H9 (cell line): ENCODE measurements around the gene AMBRA1. TPM values are rescaled to one million over a fixed set of nuclear protein-coding genes. Genes with fewer than 3 reads are reported as not detected.

Source experiments
- DNase-seq: peaks from one replicate; pipeline ENCODE4 v3.0.0-alpha.2; 2017
- H2AFZ ChIP-seq: one replicate; pipeline ENCODE4 v1.6.1; 2013; ENCODE audit warnings: mild to moderate bottlenecking, low read length, control low read depth, moderate library complexity
- H2AK5ac ChIP-seq: 2 replicates; pipeline ENCODE4 v1.6.1; 2013; ENCODE audit warnings: low read length, control low read depth, mixed read lengths; ENCODE audit not compliant: insufficient read length
- H2BK120ac ChIP-seq: one replicate; pipeline ENCODE4 v1.6.1; 2013; ENCODE audit warnings: low read depth, mild to moderate bottlenecking, low read length, control low read depth, inconsistent platforms; ENCODE audit not compliant: poor library complexity, severe bottlenecking
- H2BK12ac ChIP-seq: 2 replicates; pipeline ENCODE4 v1.6.1; 2013; ENCODE audit warnings: low read length, control low read depth, mixed read lengths, low read depth; ENCODE audit not compliant: insufficient read length
- H2BK15ac ChIP-seq: 2 replicates; pipeline ENCODE4 v1.6.1; 2013; ENCODE audit warnings: low read depth, low read length, control low read depth
- H2BK20ac ChIP-seq: one replicate; pipeline ENCODE4 v1.6.1; 2013; ENCODE audit warnings: low read depth, mild to moderate bottlenecking, low read length, control low read depth, inconsistent platforms; ENCODE audit not compliant: poor library complexity, severe bottlenecking
- H2BK5ac ChIP-seq: 2 replicates; pipeline ENCODE4 v1.6.1; 2013; ENCODE audit warnings: low read length, control low read depth, mixed read lengths; ENCODE audit not compliant: insufficient read length
- H3K14ac ChIP-seq: 2 replicates; pipeline ENCODE4 v1.6.1; 2013; ENCODE audit warnings: low read length, control low read depth; ENCODE audit not compliant: insufficient read depth
- H3K18ac ChIP-seq: 2 replicates; pipeline ENCODE4 v1.6.1; 2013; ENCODE audit warnings: low read depth, mild to moderate bottlenecking, mixed read lengths, low read length, control low read depth; ENCODE audit not compliant: insufficient read length
- H3K23ac ChIP-seq: 2 replicates; pipeline ENCODE4 v1.6.1; 2013; ENCODE audit warnings: low read length, control low read depth, mixed read lengths, low read depth; ENCODE audit not compliant: insufficient read length
- H3K23me2 ChIP-seq: 2 replicates; pipeline ENCODE4 v1.6.1; 2013; ENCODE audit warnings: low read depth, mild to moderate bottlenecking, mixed read lengths, low read length, control low read depth; ENCODE audit not compliant: insufficient read length, poor library complexity, severe bottlenecking
- H3K27ac ChIP-seq: 2 replicates; pipeline ENCODE4 v1.5.1; 2013; ENCODE audit warnings: low read length, control low read depth, mixed read lengths, low read depth; ENCODE audit not compliant: insufficient read length
- H3K27me3 ChIP-seq: 2 replicates; pipeline ENCODE4 v1.6.1; 2013; ENCODE audit warnings: low read length, control low read depth, inconsistent platforms; ENCODE audit not compliant: insufficient read depth
- H3K4ac ChIP-seq: 2 replicates; pipeline ENCODE4 v1.6.1; 2013; ENCODE audit warnings: low read depth, mild to moderate bottlenecking, control low read depth, inconsistent platforms, low read length, moderate library complexity
- H3K4me1 ChIP-seq: 2 replicates; pipeline ENCODE4 v1.6.1; 2013; ENCODE audit warnings: low read length, control low read depth, inconsistent platforms; ENCODE audit not compliant: insufficient read depth
- H3K4me2 ChIP-seq: 2 replicates; pipeline ENCODE4 v1.6.1; 2013; ENCODE audit warnings: low read length, control low read depth, mixed read lengths; ENCODE audit not compliant: insufficient read length, insufficient read depth
- H3K56ac ChIP-seq: 2 replicates; pipeline ENCODE4 v1.6.1; 2013; ENCODE audit warnings: low read depth, mild to moderate bottlenecking, mixed read lengths, low read length, control low read depth; ENCODE audit not compliant: insufficient read length
- H3K79me1 ChIP-seq: 2 replicates; pipeline ENCODE4 v1.6.1; 2013; ENCODE audit warnings: low read depth, mild to moderate bottlenecking, moderate library complexity, low read length, control low read depth, inconsistent platforms; ENCODE audit not compliant: insufficient read depth, poor library complexity, severe bottlenecking
- H3K79me2 ChIP-seq: 2 replicates; pipeline ENCODE4 v1.6.1; 2013; ENCODE audit warnings: low read length, control low read depth, inconsistent platforms; ENCODE audit not compliant: insufficient read depth
- H3K9ac ChIP-seq: 2 replicates; pipeline ENCODE4 v1.6.1; 2013; ENCODE audit warnings: low read length, control low read depth, mixed read lengths; ENCODE audit not compliant: insufficient read length; ENCODE audit errors: extremely low read depth
- H3K9me3 ChIP-seq: one replicate; pipeline ENCODE4 v1.6.1; 2013; ENCODE audit warnings: low read depth, low read length, inconsistent platforms; ENCODE audit not compliant: control insufficient read depth
- H3T11ph ChIP-seq: one replicate; pipeline ENCODE4 v1.6.1; 2013; ENCODE audit warnings: mild to moderate bottlenecking, low read length, control low read depth, inconsistent platforms
- H4K20me1 ChIP-seq: one replicate; pipeline ENCODE4 v1.6.1; 2013; ENCODE audit not compliant: control insufficient read depth, insufficient read length, insufficient read depth
- H4K5ac ChIP-seq: 2 replicates; pipeline ENCODE4 v1.6.1; 2013; ENCODE audit warnings: low read depth, mild to moderate bottlenecking, mixed read lengths, low read length, control low read depth; ENCODE audit not compliant: insufficient read length
- H4K8ac ChIP-seq: replicated peaks from 2 replicates; pipeline ENCODE4 v1.6.1; 2013; ENCODE audit warnings: low read length, control low read depth, mixed read lengths, low read depth; ENCODE audit not compliant: insufficient read length
- H4K91ac ChIP-seq: 2 replicates; pipeline ENCODE4 v1.6.1; 2013; ENCODE audit warnings: low read depth, mild to moderate bottlenecking, moderate library complexity, mixed read lengths, low read length, control low read depth; ENCODE audit not compliant: insufficient read length
- H3K27ac Mint-ChIP-seq, 3 experiments: 2 replicates in 2 of 3; 3 replicates in 1 of 3; pipeline ENCODE4 v1.8.0; 2020 to 2021; ENCODE audit warnings: mixed read lengths in 3 of 3, mild to moderate bottlenecking in 1 of 3, moderate library complexity in 1 of 3
- H3K27me3 Mint-ChIP-seq: 2 replicates; pipeline ENCODE4 v1.8.0; 2021; ENCODE audit warnings: low read depth, mild to moderate bottlenecking, moderate library complexity, mixed read lengths
- H3K36me3 Mint-ChIP-seq, 3 experiments: 2 replicates in 2 of 3; 3 replicates in 1 of 3; pipeline ENCODE4 v1.8.0; 2020 to 2021; ENCODE audit warnings: low read depth in 3 of 3, mixed read lengths in 3 of 3; ENCODE audit not compliant: insufficient read depth in 1 of 3
- H3K4me1 Mint-ChIP-seq, 2 experiments: 2 replicates each; pipeline ENCODE4 v1.8.0; 2020; ENCODE audit warnings: mixed read lengths in 2 of 2
- H3K4me3 Mint-ChIP-seq, 2 experiments: 2 replicates in 1 of 2; 3 replicates in 1 of 2; pipeline ENCODE4 v1.8.0; 2020 to 2021; ENCODE audit warnings: mild to moderate bottlenecking in 2 of 2, mixed read lengths in 2 of 2, moderate library complexity in 1 of 2
- H3K9me3 Mint-ChIP-seq, 2 experiments: 2 replicates in 1 of 2; 3 replicates in 1 of 2; pipeline ENCODE4 v1.8.0; 2020; ENCODE audit warnings: mild to moderate bottlenecking in 2 of 2, mixed read lengths in 2 of 2, moderate library complexity in 1 of 2
- WGBS: extraction: QIAGEN DNeasy Blood & Tissue Kit; methylation state at CpG from one replicate; pipeline ENCODE4 v1.1.7; 2013; ENCODE audit warnings: missing lambda C conversion rate, low lambda C conversion rate, mixed read lengths; ENCODE audit not compliant: insufficient read length; ENCODE audit errors: extremely low coverage; 5-methylcytosine and 5-hydroxymethylcytosine counted together
- total RNA-seq: library from RNA; stranded (reverse); gene quantifications from 2 replicates; pipeline ENCODE4 v1.2.1, GENCODE V29; 2021
- TF ChIP-seq, protein P1 (sequence below): fragments of 200-600 bp; sonication (generic); conservative IDR thresholded peaks from 3 replicates; pipeline ENCODE4 v1.8.0; 2021; ENCODE audit warnings: antibody characterized with exemption, mild to moderate bottlenecking

AMBRA1 gene
- total RNA-seq, 1 experiment from 2014 or later: 37.5 TPM

DNA sequence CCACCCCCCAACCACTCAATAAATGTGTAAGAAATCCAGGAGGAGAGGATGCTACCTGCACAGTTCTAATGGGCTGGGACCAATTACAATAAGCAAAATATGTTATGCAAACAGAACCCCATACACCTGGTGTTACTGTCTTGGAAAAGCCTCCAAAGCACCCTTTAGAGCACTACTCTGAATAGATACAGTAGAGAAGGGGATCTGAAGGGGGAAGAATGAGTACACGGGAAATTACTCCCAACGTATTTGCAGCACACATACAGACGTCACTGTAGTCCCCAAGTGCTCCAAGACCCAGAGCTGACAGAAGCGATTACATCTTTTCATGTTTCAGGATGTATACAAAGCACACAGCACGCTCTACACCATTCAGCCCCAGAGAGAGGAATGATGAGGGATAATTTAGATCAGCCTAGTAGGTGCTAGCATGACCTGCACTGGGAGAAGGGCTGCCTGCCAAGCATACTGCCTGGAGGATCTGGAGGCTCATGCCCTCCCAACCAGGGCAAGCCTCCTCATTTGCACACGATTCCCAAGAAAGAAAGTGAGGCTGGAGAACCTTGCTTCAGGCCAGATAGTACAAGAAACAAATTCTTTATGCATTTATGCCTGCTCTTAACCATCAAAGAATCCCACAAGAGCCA, 63.8 kb downstream of the AMBRA1 start:
- Histone ChIP-seq H3K27ac (no peak overlapping the region), H3T11ph (no peak overlapping the region)
- WGBS: no CpG with 5 or more reads among the region's 6 CpGs

More for the DNA sequence above, 63.8 kb downstream of the AMBRA1 start:
- Histone ChIP-seq H2BK12ac (no peak overlapping the region), H3K14ac (no peak overlapping the region), H3K23ac (no peak overlapping the region), H2BK20ac (peak overlapping the region; percentile 27), H2BK120ac (no peak overlapping the region), H2BK5ac (no peak overlapping the region), H3K56ac (no peak overlapping the region), H3K9me3 (no peaks in the 10 kb centered on the region), H3K18ac (no peak overlapping the region), H2AFZ (no peak overlapping the region), H4K91ac (no peak overlapping the region), H3K9ac (no peak overlapping the region), H4K8ac (no peak overlapping the region), H3K27me3 (no peaks in the 10 kb centered on the region), H2BK15ac (no peak overlapping the region), H3K79me1 (peaks cover 2% of the 10 kb centered on the region), H2AK5ac (no peak overlapping the region), H3K23me2 (no peaks in the 10 kb centered on the region), H4K5ac (no peak overlapping the region), H3K79me2 (peaks cover 8% of the 10 kb centered on the region; the same call in 1 of the 2 replicates), H3K4me1 (peaks cover 3% of the 10 kb centered on the region; the same call in 1 of the 2 replicates), H4K20me1 (no peaks in the 10 kb centered on the region), H3K4me2 (no peak overlapping the region), H3K4ac (no peak overlapping the region)
- no peak overlapping the region; a peak in 1 of 5 replicates for H3K4me3 Mint-ChIP-seq
- H3K27ac Mint-ChIP-seq: peak overlapping the region in 2 of 3 experiments; percentile 68 to 85; a peak in 2 of 7 replicates
- no peaks in the 10 kb centered on the region for H3K27me3 Mint-ChIP-seq
- DNase-seq: no peak
- TF ChIP-seq, protein P1, sequence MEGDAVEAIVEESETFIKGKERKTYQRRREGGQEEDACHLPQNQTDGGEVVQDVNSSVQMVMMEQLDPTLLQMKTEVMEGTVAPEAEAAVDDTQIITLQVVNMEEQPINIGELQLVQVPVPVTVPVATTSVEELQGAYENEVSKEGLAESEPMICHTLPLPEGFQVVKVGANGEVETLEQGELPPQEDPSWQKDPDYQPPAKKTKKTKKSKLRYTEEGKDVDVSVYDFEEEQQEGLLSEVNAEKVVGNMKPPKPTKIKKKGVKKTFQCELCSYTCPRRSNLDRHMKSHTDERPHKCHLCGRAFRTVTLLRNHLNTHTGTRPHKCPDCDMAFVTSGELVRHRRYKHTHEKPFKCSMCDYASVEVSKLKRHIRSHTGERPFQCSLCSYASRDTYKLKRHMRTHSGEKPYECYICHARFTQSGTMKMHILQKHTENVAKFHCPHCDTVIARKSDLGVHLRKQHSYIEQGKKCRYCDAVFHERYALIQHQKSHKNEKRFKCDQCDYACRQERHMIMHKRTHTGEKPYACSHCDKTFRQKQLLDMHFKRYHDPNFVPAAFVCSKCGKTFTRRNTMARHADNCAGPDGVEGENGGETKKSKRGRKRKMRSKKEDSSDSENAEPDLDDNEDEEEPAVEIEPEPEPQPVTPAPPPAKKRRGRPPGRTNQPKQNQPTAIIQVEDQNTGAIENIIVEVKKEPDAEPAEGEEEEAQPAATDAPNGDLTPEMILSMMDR: no peak
- peaks cover 5 to 8% (median 8%) of the 10 kb centered on the region in 3 experiments; a peak in 5 of 7 replicates for H3K36me3 Mint-ChIP-seq
- H3K9me3 Mint-ChIP-seq: no peaks in the 10 kb centered on the region; a peak in 1 of 5 replicates
- H3K4me1 Mint-ChIP-seq: peaks cover 16 to 24% of the 10 kb centered on the region in 2 experiments
